HCT116 (cell line): Measurements from ENCODE around the gene ATP5F1E. TPM values are rescaled to one million over a fixed set of nuclear protein-coding genes. Genes with fewer than 3 reads are reported as not detected.

Experiments
- ATAC-seq: fragments of 200-7000 bp; cut with Tn5 transposase; 2 replicates; pipeline ENCODE4 v1.9.1; 2020; ENCODE audit warnings: mild to moderate bottlenecking, moderate library complexity
- BruUV-seq: library from RNA; stranded (reverse); fragments of 400-500 nt; replicated peaks from 2 replicates; lab custom pipeline; 2021; lab: Mats Ljungman, UMichigan
- CTCF ChIA-PET: fragments of 300-600 bp; sonication (Branson Sonifier 250); formaldehyde crosslinking; loops from one replicate; lab custom pipeline; 2021; ENCODE audit warnings: antibody characterized with exemption; lab: Charles Lee
- POLR2A ChIA-PET: fragments of 300-600, 350-600 bp; sonication (Branson Sonifier 250); formaldehyde crosslinking; loops from one replicate; lab custom pipeline; 2021; ENCODE audit warnings: antibody characterized with exemption; lab: Charles Lee
- RAD21 ChIA-PET, 2 experiments: fragments of 300-600 bp; sonication (Branson Sonifier 250); formaldehyde crosslinking; loops; one replicate each; lab custom pipeline; 2023; ENCODE audit warnings: low total read pairs in 2 of 2; ENCODE audit not compliant: uncharacterized antibody in 2 of 2, unreplicated experiment in 2 of 2, low non-redundant PET in 1 of 2; lab: Charles Lee
- DNase-seq: peaks from one replicate; pipeline ENCODE4 v3.0.0-alpha.2; 2010; ENCODE audit warnings: low read depth, low spot score
- H2AFZ ChIP-seq: fragments of 200-600 bp; shearing (Covaris generic), sonication (generic); 2 replicates; pipeline ENCODE4 v1.6.1; 2017; ENCODE audit warnings: low read depth, mixed run types, mixed read lengths, antibody characterized with exemption, low read length; ENCODE audit not compliant: poor library complexity, severe bottlenecking
- H3K27ac ChIP-seq: 2 replicates; pipeline ENCODE4 v1.5.1; 2012; ENCODE audit warnings: low read depth, low read length
- H3K27me3 ChIP-seq: fragments of 200-600 bp; sonication (generic); 2 replicates; pipeline ENCODE4 v1.6.1; 2016; ENCODE audit warnings: mixed run types, low read length, mixed read lengths; ENCODE audit not compliant: insufficient read depth
- H3K36me3 ChIP-seq, 2 experiments: fragments of 200-500 bp in 1 of 2; fragments of 200-600 bp in 1 of 2; sonication (Bioruptor generic) in 1 of 2; sonication (generic) in 1 of 2; 2 replicates each; pipeline versions ENCODE4 v1.5.1 to v1.6.1; 2014 to 2016; ENCODE audit warnings: low read length in 2 of 2, inconsistent platforms in 1 of 2, mixed read lengths in 1 of 2, mixed run types in 1 of 2; ENCODE audit not compliant: insufficient read depth in 2 of 2, control insufficient read depth in 1 of 2
- H3K4me1 ChIP-seq, 2 experiments: fragments of 200-600 bp in 1 of 2; sonication (generic) in 1 of 2; 2 replicates each; pipeline versions ENCODE4 v1.5.1 to v1.6.1; 2012 to 2017; ENCODE audit warnings: low read length in 2 of 2, inconsistent platforms in 1 of 2, mild to moderate bottlenecking in 1 of 2, mixed read lengths in 1 of 2, mixed run types in 1 of 2, moderate library complexity in 1 of 2; ENCODE audit not compliant: insufficient read depth in 2 of 2, control insufficient read depth in 1 of 2
- H3K4me2 ChIP-seq: fragments of 200-600 bp; sonication (generic); 2 replicates; pipeline ENCODE4 v1.6.1; 2017; ENCODE audit warnings: mixed run types, low read length, mixed read lengths
- H3K4me3 ChIP-seq, 2 experiments: fragments of 200-600 bp in 1 of 2; sonication (generic) in 1 of 2; replicated peaks in 1 of 2; 2 replicates each; pipeline ENCODE4 v1.5.1; 2011 to 2016; ENCODE audit warnings: low read length in 2 of 2, control low read depth in 1 of 2, low read depth in 1 of 2, mild to moderate bottlenecking in 1 of 2, mixed read lengths in 1 of 2, mixed run types in 1 of 2
- H3K79me2 ChIP-seq: fragments of 200-600 bp; sonication (generic); 2 replicates; pipeline ENCODE4 v1.6.1; 2017; ENCODE audit warnings: mild to moderate bottlenecking, mixed run types, low read length, moderate library complexity, mixed read lengths; ENCODE audit not compliant: insufficient read depth
- H3K9ac ChIP-seq: fragments of 200-600 bp; sonication (generic); 2 replicates; pipeline ENCODE4 v1.6.1; 2016; ENCODE audit warnings: low read length, mixed read lengths
- H3K9me2 ChIP-seq: fragments of 200-600 bp; sonication (generic), shearing (Covaris generic); 2 replicates; pipeline ENCODE4 v1.6.1; 2017; ENCODE audit warnings: mixed run types, mild to moderate bottlenecking, moderate library complexity; ENCODE audit not compliant: insufficient read depth
- H3K9me3 ChIP-seq, 2 experiments: fragments of 200-500 bp in 1 of 2; fragments of 200-600 bp in 1 of 2; sonication (Bioruptor generic) in 1 of 2; sonication (generic) in 1 of 2; 2 replicates each; pipeline ENCODE4 v1.6.1; 2014 to 2017; ENCODE audit warnings: low read length in 2 of 2, mixed read lengths in 2 of 2, inconsistent platforms in 1 of 2, low read depth in 1 of 2, mild to moderate bottlenecking in 1 of 2, mixed run types in 1 of 2, moderate library complexity in 1 of 2; ENCODE audit not compliant: control insufficient read depth in 1 of 2, insufficient read depth in 1 of 2
- H4K20me1 ChIP-seq: fragments of 200-600 bp; sonication (generic), shearing (Covaris generic); 2 replicates; pipeline ENCODE4 v1.6.1; 2017; ENCODE audit warnings: mixed run types, mild to moderate bottlenecking, moderate library complexity; ENCODE audit not compliant: insufficient read depth
- CEBPB ChIP-seq: IDR thresholded peaks from 2 replicates; pipeline ENCODE4 v1.6.1; 2012; ENCODE audit warnings: low read depth
- EGR1 ChIP-seq: IDR thresholded peaks from 2 replicates; pipeline ENCODE4 v1.6.1; 2012; ENCODE audit warnings: low read depth
- EZH2 ChIP-seq: fragments of 200-600 bp; sonication (generic); IDR thresholded peaks from 2 replicates; pipeline ENCODE4 v1.6.1; 2017; ENCODE audit warnings: antibody characterized with exemption, mixed run types
- SP1 ChIP-seq: IDR thresholded peaks from 2 replicates; pipeline ENCODE4 v1.6.1; 2012; ENCODE audit warnings: low read depth
- TCF7L2 ChIP-seq: IDR thresholded peaks from 2 replicates; pipeline ENCODE4 v1.7.0; 2011; ENCODE audit warnings: borderline replicate concordance, inconsistent platforms; ENCODE audit not compliant: insufficient read depth, insufficient read length; ENCODE audit errors: extremely low read depth
- YY1 ChIP-seq: IDR thresholded peaks from 2 replicates; pipeline ENCODE4 v1.6.1; 2011; ENCODE audit warnings: low read length, low read depth, moderate library complexity, mild to moderate bottlenecking; ENCODE audit not compliant: insufficient replicate concordance; ENCODE audit errors: extremely low read depth
- ZBTB33 ChIP-seq: IDR thresholded peaks from 2 replicates; pipeline ENCODE4 v1.6.1; 2011; ENCODE audit warnings: mild to moderate bottlenecking, low read length, moderate library complexity; ENCODE audit not compliant: insufficient replicate concordance; ENCODE audit errors: extremely low read depth
- intact Hi-C: fragments of 100-400 bp; cut with micrococcal nuclease; formaldehyde crosslinking; loops from 2 replicates; pipeline ENCODE4 v1.10.0; 2022
- total RNA-seq: library from RNA; stranded (reverse); gene quantifications from one replicate; pipeline ENCODE4 v1.2.1, GENCODE V29; 2021; ENCODE audit not compliant: unreplicated experiment
- TF ChIP-seq, protein P1 (sequence below): IDR thresholded peaks from 2 replicates; pipeline ENCODE4 v1.6.1; 2012; ENCODE audit warnings: low read depth
- TF ChIP-seq, protein P2 (sequence below), 3 experiments: fragments of 200-600 bp in 1 of 3; sonication (generic) in 1 of 3; IDR thresholded peaks in 2 of 3; conservative IDR thresholded peaks in 1 of 3; 2 replicates each; pipeline ENCODE4 v1.5.1; 2012 to 2017; ENCODE audit warnings: low read depth in 2 of 3, low read length in 2 of 3, antibody characterized with exemption in 1 of 3, borderline replicate concordance in 1 of 3, control low read depth in 1 of 3, mild to moderate bottlenecking in 1 of 3, mixed read lengths in 1 of 3, mixed run types in 1 of 3, moderate library complexity in 1 of 3; ENCODE audit not compliant: insufficient read depth in 1 of 3

ATP5F1E gene
- total RNA-seq, 1 experiment from 2014 or later = 72.8 TPM

GRCh38 chr20:59003836-59004492, 28.2 kb downstream of the ATP5F1E start:
- H3K4me1 ChIP-seq = peaks cover 10 to 26% of the 10 kb centered on the region in 2 experiments
- H3K4me3 ChIP-seq = no peak overlapping the region
- peaks cover 30% of the 10 kb centered on the region; the same call in 1 of the 2 replicates for H3K79me2 ChIP-seq
- no peak overlapping the region for H2AFZ ChIP-seq
- H3K27ac ChIP-seq = no peak overlapping the region
- no peaks in the 10 kb centered on the region for H3K9me3 ChIP-seq
- no peaks in the 10 kb centered on the region for H3K27me3 ChIP-seq
- no peak for DNase-seq
- BruUV-seq = no TSS peak
- ChIA-PET CTCF (no interaction called here), RAD21 (no interaction called here), POLR2A (no interaction called here)
- H3K4me2 ChIP-seq = no peak overlapping the region
- no peaks in the 10 kb centered on the region for H3K9me2 ChIP-seq
- intact Hi-C loops = no loop called here
- no peak for ATAC-seq
- H3K36me3 ChIP-seq = 0 out of 4 replicates have a peak, but pooled peaks cover 0 to 3% of the 10 kb centered on the region in 2 experiments
- TF ChIP-seq CEBPB = no peak
- no peak for TF ChIP-seq SP1
- H4K20me1 ChIP-seq = no peaks in the 10 kb centered on the region
- H3K9ac ChIP-seq = no peak overlapping the region

- RAD21 ChIA-PET = no interaction called here
- Histone ChIP-seq H3K9me3 (no peaks in the 10 kb centered on the region), H2AFZ (no peak overlapping the region), H3K27ac (no peak overlapping the region), H3K9ac (no peak overlapping the region), H3K4me3 (no peak overlapping the region), H3K36me3 (peaks cover 0 to 4% of the 10 kb centered on the region in 2 experiments; a peak in 1 of 4 replicates), H3K27me3 (no peaks in the 10 kb centered on the region), H3K9me2 (no peaks in the 10 kb centered on the region), H3K4me1 (peaks cover 10 to 23% of the 10 kb centered on the region in 2 experiments), H4K20me1 (no peaks in the 10 kb centered on the region), H3K79me2 (peaks cover 30% of the 10 kb centered on the region; the same call in 1 of the 2 replicates), H3K4me2 (no peak overlapping the region)
- ATAC-seq (no peak), DNase-seq (no peak)
- POLR2A ChIA-PET = no interaction called here
- CTCF ChIA-PET = no interaction called here
- intact Hi-C loops = no loop called here
- no TSS peak for BruUV-seq
- TF ChIP-seq EZH2 (no peak), ZBTB33 (no peak), CEBPB (no peak), TCF7L2 (no peak), EGR1 (no peak), YY1 (no peak)
- TF ChIP-seq, protein P1, sequence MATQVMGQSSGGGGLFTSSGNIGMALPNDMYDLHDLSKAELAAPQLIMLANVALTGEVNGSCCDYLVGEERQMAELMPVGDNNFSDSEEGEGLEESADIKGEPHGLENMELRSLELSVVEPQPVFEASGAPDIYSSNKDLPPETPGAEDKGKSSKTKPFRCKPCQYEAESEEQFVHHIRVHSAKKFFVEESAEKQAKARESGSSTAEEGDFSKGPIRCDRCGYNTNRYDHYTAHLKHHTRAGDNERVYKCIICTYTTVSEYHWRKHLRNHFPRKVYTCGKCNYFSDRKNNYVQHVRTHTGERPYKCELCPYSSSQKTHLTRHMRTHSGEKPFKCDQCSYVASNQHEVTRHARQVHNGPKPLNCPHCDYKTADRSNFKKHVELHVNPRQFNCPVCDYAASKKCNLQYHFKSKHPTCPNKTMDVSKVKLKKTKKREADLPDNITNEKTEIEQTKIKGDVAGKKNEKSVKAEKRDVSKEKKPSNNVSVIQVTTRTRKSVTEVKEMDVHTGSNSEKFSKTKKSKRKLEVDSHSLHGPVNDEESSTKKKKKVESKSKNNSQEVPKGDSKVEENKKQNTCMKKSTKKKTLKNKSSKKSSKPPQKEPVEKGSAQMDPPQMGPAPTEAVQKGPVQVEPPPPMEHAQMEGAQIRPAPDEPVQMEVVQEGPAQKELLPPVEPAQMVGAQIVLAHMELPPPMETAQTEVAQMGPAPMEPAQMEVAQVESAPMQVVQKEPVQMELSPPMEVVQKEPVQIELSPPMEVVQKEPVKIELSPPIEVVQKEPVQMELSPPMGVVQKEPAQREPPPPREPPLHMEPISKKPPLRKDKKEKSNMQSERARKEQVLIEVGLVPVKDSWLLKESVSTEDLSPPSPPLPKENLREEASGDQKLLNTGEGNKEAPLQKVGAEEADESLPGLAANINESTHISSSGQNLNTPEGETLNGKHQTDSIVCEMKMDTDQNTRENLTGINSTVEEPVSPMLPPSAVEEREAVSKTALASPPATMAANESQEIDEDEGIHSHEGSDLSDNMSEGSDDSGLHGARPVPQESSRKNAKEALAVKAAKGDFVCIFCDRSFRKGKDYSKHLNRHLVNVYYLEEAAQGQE = no peak
- TF ChIP-seq, protein P2, sequence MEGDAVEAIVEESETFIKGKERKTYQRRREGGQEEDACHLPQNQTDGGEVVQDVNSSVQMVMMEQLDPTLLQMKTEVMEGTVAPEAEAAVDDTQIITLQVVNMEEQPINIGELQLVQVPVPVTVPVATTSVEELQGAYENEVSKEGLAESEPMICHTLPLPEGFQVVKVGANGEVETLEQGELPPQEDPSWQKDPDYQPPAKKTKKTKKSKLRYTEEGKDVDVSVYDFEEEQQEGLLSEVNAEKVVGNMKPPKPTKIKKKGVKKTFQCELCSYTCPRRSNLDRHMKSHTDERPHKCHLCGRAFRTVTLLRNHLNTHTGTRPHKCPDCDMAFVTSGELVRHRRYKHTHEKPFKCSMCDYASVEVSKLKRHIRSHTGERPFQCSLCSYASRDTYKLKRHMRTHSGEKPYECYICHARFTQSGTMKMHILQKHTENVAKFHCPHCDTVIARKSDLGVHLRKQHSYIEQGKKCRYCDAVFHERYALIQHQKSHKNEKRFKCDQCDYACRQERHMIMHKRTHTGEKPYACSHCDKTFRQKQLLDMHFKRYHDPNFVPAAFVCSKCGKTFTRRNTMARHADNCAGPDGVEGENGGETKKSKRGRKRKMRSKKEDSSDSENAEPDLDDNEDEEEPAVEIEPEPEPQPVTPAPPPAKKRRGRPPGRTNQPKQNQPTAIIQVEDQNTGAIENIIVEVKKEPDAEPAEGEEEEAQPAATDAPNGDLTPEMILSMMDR (IDR thresholded peaks at IDR 0.05 in 2 of 3, conservative IDR thresholded peaks at IDR 0.05 in 1 of 3; ENCODE audit: borderline replicate concordance in 1 of 3, insufficient read depth in 1 of 3, low read depth in 2 of 3, low read length in 2 of 3) = no peak
These were observed 29.2 kb downstream of the ATP5F1E start for GRCh38 chr20:59002874-59003399.
